Measurements from ENCODE around the gene TENT5A. TPM values are rescaled to one million over a fixed set of nuclear protein-coding genes. Genes with fewer than 3 reads are reported as not detected.
"Not testable (repeated sequence)": the region's sequence is repeated elsewhere in the genome, so short reads cannot be mapped to it uniquely, and the experiment has no call there.

The TENT5A gene
- total RNA-seq, 1 donor from 2014 or later = 0.30 TPM

DNA sequence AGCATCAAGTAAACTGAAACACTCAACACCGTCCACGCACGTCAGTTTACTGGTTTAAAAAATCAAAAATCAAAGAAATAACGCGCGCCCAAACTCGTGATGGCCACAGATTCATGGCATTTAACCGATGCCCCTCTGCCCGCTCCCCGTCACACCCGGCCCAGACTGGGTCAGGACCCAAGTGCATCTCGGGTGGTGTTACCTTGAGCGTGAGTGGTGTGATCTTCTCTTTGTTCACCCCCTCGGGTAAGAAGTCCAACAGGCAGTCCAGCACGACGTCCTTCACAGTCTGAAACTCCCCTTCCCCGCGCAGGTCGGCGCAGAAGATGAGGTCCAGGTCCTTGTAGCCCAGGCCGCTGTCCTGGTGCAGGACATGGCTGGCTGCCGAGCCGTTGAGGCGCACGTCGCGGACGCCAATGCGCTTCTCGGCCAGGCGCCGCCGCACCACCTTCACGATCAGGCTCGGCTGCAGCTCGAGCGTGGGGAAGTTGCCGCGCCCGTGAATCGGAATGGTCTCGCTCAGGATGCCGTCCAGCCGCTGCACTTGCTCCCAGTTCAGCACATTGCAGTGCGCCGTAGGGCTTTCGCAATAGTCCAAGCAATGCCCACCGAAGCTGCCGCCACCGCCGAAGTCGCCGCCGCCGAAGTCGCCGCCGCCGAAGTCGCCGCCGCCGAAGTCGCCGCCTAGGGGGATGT, 945 bp downstream of the TENT5A start:
- H3K4me3 Mint-ChIP-seq = peak overlapping the region; percentile 89
- H3K9me3 Mint-ChIP-seq = no peaks in the 10 kb centered on the region
- peaks cover 53% of the 10 kb centered on the region for H3K27me3 Mint-ChIP-seq
- intact Hi-C loops (cut with micrococcal nuclease) = loop anchor here (2.0 to 10.0 kb wide), 4 partner anchors 496 to 1805 kb away; partner anchors contain the start of genes DOP1A, ELOVL4, IBTK and TTK
- H3K36me3 Mint-ChIP-seq (ENCODE audit: low read depth) = no peaks in the 10 kb centered on the region
- no peak overlapping the region for H3K27ac Mint-ChIP-seq
- peak; percentile 74 for DNase-seq
- peaks cover 21% of the 10 kb centered on the region for H3K4me1 Mint-ChIP-seq

- Mint-ChIP-seq H3K36me3 (ENCODE audit: low read depth) (no peaks in the 10 kb centered on the region), H3K27ac (no peak overlapping the region), H3K4me1 (peaks cover 21% of the 10 kb centered on the region), H3K27me3 (peaks cover 51% of the 10 kb centered on the region), H3K4me3 (peak overlapping the region; percentile 89), H3K9me3 (no peaks in the 10 kb centered on the region)
- intact Hi-C loops (cut with micrococcal nuclease) = loop anchor here (5.0 to 10.0 kb wide), 3 partner anchors 496 to 1746 kb away; partner anchors contain the start of genes DOP1A, IBTK, TTK and UBE3D
- DNase-seq = no peak
Measured at GRCh38 chr6:81750681-81751387, 1.6 kb downstream of the TENT5A start.

DNA sequence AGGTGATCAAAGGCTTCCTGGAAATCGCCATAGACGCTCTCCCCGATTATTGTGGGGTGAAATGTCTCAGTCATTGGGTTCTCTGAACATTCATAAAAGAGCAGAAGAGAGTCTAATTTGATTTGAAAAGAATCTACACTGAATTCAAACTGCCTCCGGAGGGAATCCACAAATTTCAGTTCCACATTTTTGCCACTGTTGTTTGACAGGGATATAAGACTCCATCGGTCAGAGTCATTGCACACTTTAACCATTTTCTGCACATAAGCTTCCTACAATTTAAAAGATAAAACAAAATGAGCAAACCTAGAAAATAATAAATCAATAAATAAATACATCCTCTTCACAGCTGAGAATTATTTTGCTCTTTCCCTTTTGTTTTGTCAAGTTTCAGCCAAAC, 2.3 kb downstream of the TENT5A start:
- H3K9me3 Mint-ChIP-seq = no peaks in the 10 kb centered on the region
- no peak overlapping the region for H3K4me3 Mint-ChIP-seq
- peaks cover 49% of the 10 kb centered on the region for H3K27me3 Mint-ChIP-seq
- H3K36me3 Mint-ChIP-seq (ENCODE audit: low read depth) = no peaks in the 10 kb centered on the region
- H3K4me1 Mint-ChIP-seq = peaks cover 21% of the 10 kb centered on the region
- H3K27ac Mint-ChIP-seq = no peak overlapping the region
- intact Hi-C loops (cut with micrococcal nuclease) = loop anchor here (5.0 to 10.0 kb wide), 3 partner anchors 497 to 1745 kb away; partner anchors contain the start of genes DOP1A, IBTK, TTK and UBE3D
- no peak for DNase-seq

- Mint-ChIP-seq H3K9me3 (no peaks in the 10 kb centered on the region), H3K27ac (no peak overlapping the region)
- no peak for DNase-seq
Measured at GRCh38 chr6:81749707-81750106, 2.8 kb downstream of the TENT5A start.

GRCh38 chr6:81748994-81749393, 3.5 kb downstream of the TENT5A start:
- H3K36me3 Mint-ChIP-seq (ENCODE audit: low read depth) = no peaks in the 10 kb centered on the region
- no peak overlapping the region for H3K27ac Mint-ChIP-seq
- no peak for DNase-seq
- H3K9me3 Mint-ChIP-seq = no peaks in the 10 kb centered on the region
- intact Hi-C loops (cut with micrococcal nuclease) = no loop called here
- H3K27me3 Mint-ChIP-seq = peaks cover 38% of the 10 kb centered on the region
- H3K4me1 Mint-ChIP-seq = peaks cover 22% of the 10 kb centered on the region
- H3K4me3 Mint-ChIP-seq = no peak overlapping the region

More at GRCh38 chr6:81749707-81750106, 2.8 kb downstream of the TENT5A start:
- Mint-ChIP-seq H3K36me3 (ENCODE audit: low read depth) (no peaks in the 10 kb centered on the region), H3K4me3 (no peak overlapping the region), H3K4me1 (peaks cover 23% of the 10 kb centered on the region), H3K27me3 (peaks cover 46% of the 10 kb centered on the region)
- intact Hi-C loops (cut with micrococcal nuclease) = loop anchor here (5.0 to 10.0 kb wide), 3 partner anchors 498 to 1745 kb away; partner anchors contain the start of genes DOP1A, IBTK, TTK and UBE3D

- intact Hi-C loops (cut with micrococcal nuclease) = no loop called here
- H3K27me3 Mint-ChIP-seq = peaks cover 31% of the 10 kb centered on the region
- no peaks in the 10 kb centered on the region for H3K36me3 Mint-ChIP-seq (ENCODE audit: low read depth)
- DNase-seq = no peak
- peaks cover 11% of the 10 kb centered on the region for H3K4me1 Mint-ChIP-seq
- no peaks in the 10 kb centered on the region for H3K9me3 Mint-ChIP-seq
- no peak overlapping the region for H3K27ac Mint-ChIP-seq
- no peak overlapping the region for H3K4me3 Mint-ChIP-seq
Measured at GRCh38 chr6:81747327-81747726, 5.2 kb downstream of the TENT5A start.

DNA sequence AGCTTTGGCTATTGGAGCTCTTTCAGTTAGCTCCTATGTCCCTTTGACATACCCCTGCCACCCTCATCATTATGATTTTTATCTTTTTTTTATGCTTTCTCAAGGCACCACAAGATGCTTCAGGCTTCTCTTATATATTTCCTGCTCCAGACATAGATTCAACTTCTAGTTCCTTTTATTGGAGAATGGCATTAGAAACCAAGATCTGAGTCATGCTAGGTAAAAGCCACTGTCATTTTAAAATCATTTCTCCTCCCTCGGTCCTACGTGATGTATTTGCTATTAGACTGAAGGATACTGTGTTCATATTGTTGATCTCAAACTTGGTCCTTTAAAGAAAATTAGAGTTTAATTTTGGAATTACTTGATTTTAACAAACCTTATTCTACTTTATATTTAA, 8.3 kb downstream of the TENT5A start:
- Mint-ChIP-seq H3K27me3 (peaks cover 4% of the 10 kb centered on the region), H3K4me3 (no peak overlapping the region), H3K9me3 (no peaks in the 10 kb centered on the region), H3K27ac (no peak overlapping the region), H3K4me1 (peaks cover 2% of the 10 kb centered on the region), H3K36me3 (ENCODE audit: low read depth) (no peaks in the 10 kb centered on the region)
- intact Hi-C loops (cut with micrococcal nuclease) = no loop called here
- no peak for DNase-seq

- H3K9me3 Mint-ChIP-seq = no peaks in the 10 kb centered on the region
- intact Hi-C loops (cut with micrococcal nuclease) = no loop called here
- H3K27me3 Mint-ChIP-seq = peaks cover 1% of the 10 kb centered on the region
- H3K4me3 Mint-ChIP-seq = no peak overlapping the region
- H3K4me1 Mint-ChIP-seq = peaks cover 2% of the 10 kb centered on the region
- H3K36me3 Mint-ChIP-seq (ENCODE audit: low read depth) = no peaks in the 10 kb centered on the region
- DNase-seq = no peak
- H3K27ac Mint-ChIP-seq = no peak overlapping the region
Measured at GRCh38 chr6:81743649-81744048, 8.8 kb downstream of the TENT5A start.

GRCh38 chr6:81741689-81742088, 10.8 kb downstream of the TENT5A start:
- Mint-ChIP-seq H3K4me3 (no peak overlapping the region), H3K9me3 (no peaks in the 10 kb centered on the region), H3K4me1 (peaks cover 2% of the 10 kb centered on the region), H3K36me3 (ENCODE audit: low read depth) (no peaks in the 10 kb centered on the region), H3K27ac (no peak overlapping the region), H3K27me3 (no peaks in the 10 kb centered on the region)
- no peak for DNase-seq
- intact Hi-C loops (cut with micrococcal nuclease) = no loop called here

GRCh38 chr6:81740591-81740990, 11.9 kb downstream of the TENT5A start:
- H3K4me3 Mint-ChIP-seq; H3K9me3 Mint-ChIP-seq; H3K36me3 Mint-ChIP-seq (ENCODE audit: low read depth); H3K4me1 Mint-ChIP-seq; H3K27me3 Mint-ChIP-seq; intact Hi-C loops (cut with micrococcal nuclease); H3K27ac Mint-ChIP-seq; DNase-seq: not testable (repeated sequence)

- H3K9me3 Mint-ChIP-seq = no peaks in the 10 kb centered on the region
- intact Hi-C loops (cut with micrococcal nuclease) = no loop called here
- no peaks in the 10 kb centered on the region for H3K4me1 Mint-ChIP-seq
- no peak overlapping the region for H3K27ac Mint-ChIP-seq
- H3K4me3 Mint-ChIP-seq = no peak overlapping the region
- DNase-seq = no peak
- H3K36me3 Mint-ChIP-seq (ENCODE audit: low read depth) = no peaks in the 10 kb centered on the region
- H3K27me3 Mint-ChIP-seq = no peaks in the 10 kb centered on the region
Measured at GRCh38 chr6:81739230-81740195, 13.0 kb downstream of the TENT5A start.

DNA sequence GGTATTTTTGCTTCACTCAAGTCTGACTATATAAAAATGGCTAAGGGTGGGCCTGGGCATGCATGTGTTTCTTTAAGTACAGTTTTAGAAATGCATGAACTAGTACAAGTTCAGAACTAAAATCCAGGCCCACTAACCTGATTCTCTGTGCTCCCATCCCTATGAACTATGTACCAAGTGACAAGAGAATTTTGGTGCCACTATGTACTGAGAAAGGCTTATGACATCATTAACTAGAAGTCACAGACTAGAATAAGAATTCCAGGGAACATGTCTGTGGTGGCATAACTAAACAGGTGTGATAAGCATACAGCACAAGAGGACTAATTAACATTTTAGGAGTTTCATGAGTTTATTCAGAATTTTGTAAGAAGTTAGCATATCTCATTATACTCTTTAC, 16.1 kb downstream of the TENT5A start:
- H3K4me1 Mint-ChIP-seq = no peaks in the 10 kb centered on the region
- intact Hi-C loops (cut with micrococcal nuclease) = no loop called here
- DNase-seq = no peak
- H3K4me3 Mint-ChIP-seq = no peak overlapping the region
- H3K9me3 Mint-ChIP-seq = no peaks in the 10 kb centered on the region
- no peaks in the 10 kb centered on the region for H3K27me3 Mint-ChIP-seq
- no peak overlapping the region for H3K27ac Mint-ChIP-seq
- no peaks in the 10 kb centered on the region for H3K36me3 Mint-ChIP-seq (ENCODE audit: low read depth)

DNA sequence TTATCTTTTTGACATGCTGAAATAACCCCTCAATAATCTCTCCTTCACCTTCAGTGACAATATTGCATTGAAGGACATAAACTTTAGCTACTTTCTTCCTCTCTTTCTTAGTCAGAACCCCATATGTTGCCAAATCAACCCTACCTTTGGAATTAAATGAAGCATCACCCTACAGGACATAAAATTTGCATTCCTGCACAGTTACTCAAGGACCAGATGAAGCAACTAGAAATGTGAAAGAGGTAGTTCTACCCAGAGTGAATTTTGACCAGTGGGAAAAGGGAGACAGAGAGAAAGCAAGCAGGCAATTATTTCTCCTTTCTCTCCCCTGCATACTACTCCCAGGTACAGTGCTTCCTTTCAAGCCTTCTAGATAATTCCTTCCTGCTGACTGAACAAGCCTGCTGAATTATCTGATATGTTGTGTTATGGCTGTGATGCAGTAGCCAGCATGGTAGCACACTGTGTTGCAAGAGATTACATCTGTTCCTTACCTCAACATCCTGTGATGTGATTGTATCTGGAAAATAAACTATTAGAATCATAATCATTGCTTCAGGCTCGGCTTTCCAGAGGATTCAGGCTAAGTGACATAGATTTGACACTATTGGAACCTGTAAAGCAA, 16.6 kb downstream of the TENT5A start:
- Mint-ChIP-seq H3K4me1 (no peaks in the 10 kb centered on the region), H3K27me3 (no peaks in the 10 kb centered on the region), H3K4me3 (no peak overlapping the region), H3K9me3 (no peaks in the 10 kb centered on the region), H3K27ac (no peak overlapping the region), H3K36me3 (ENCODE audit: low read depth) (no peaks in the 10 kb centered on the region)
- intact Hi-C loops (cut with micrococcal nuclease) = no loop called here
- no peak for DNase-seq

Measured in activated CD4-positive, alpha-beta T cell treated with anti-CD3 and anti-CD28 coated beads, Interleukin-2, amount 10 ng/mL, durations not matched to agents 24 days and 14 days (primary cell).